ENCODE measurements around the gene DKC1.

The DKC1 gene

DNA sequence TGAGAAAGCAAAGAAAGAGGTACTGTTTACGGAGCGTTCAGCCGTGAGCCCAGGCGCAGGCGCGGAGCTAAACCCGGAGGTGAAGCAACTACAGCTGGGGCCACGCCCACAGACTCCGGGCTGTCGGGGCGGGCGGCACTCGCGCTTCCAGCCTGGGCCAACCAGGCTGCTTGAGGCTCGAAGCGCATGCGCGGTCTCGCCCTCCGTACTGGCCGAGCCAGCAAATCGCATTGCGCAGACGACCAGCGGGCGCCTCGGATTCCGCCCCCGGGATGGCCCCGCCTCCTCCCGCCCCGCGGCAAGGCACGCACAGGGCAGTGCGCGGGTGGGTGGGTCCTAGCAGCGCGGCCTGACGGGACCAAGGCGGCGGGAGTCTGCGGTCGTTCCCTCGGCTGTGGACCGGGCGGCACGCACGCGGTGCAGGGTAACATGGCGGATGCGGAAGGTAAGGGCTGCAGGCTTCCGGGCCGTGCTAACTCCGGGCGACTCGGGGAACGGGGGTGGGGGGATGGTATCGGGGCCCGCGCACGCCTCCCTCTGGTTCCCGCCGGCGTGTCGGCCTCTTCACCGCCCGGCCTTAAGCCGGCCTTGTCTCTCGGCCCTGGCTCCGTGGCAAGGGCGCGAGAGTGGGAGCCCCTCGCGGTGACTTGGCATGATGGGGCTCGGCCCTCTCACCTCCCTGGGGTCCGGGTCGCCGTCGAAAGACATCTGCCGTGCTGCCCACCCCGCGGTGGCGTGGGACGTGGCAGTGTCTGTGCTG, at the start of gene DKC1:
Gene DKC1 (plus strand): TSS at position 328 of the 760 bp plus-strand sequence. CDS start 102 bp downstream, at position 430.
- peak; percentile 82 to 91 for DNase-seq (ENCODE audit: low read depth in 1 of 2, low spot score in 1 of 2)

GRCh38 chrX:154714925-154715324, 47.7 kb upstream of the DKC1 start:
- peak in 1 of 2 donors; percentile 23 for DNase-seq (ENCODE audit: low read depth in 1 of 2, low spot score in 1 of 2)

DNA sequence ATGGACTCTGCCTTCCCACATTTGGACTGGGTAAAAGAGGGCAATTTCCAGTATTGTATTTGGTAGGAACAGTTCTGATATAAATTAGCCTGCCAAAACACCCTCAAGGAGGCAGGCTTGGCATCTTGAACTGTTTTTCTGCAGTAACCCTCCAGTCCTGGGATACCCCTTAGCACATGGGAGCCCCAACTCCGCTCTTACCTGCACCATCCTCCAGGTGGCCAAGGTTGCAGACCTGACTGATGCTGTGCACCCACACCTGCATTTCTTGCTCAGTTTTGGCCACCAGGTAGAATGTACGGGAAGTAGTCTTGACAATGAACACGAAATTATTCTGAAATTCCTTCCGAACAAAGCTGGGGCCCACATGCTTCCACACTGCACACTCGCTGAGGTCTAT, 46.8 kb upstream of the DKC1 start:
- no peak for DNase-seq (ENCODE audit: low read depth in 1 of 2, low spot score in 1 of 2)

DNA sequence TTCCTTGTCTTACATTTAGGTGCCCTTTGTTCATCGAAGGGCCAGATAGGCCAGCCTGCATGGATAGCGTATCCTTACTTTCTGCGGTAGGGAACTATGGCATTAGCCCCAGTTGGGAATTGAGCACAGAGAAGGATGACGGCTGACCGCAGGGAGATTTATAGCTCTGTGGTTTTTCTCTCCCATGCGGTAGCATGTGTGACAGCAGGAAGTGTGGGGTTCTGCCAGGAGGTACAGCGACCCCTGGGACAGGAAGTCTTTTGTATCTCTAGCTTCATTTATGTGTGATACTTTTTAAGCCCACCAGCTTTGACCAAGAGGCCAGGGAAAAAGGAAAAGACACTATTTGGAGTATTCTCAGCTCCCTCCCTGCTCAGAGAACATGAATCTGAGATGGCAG, 44.8 kb upstream of the DKC1 start:
- DNase-seq (ENCODE audit: low read depth in 1 of 2, low spot score in 1 of 2) = no peak

- no peak for DNase-seq (ENCODE audit: low read depth in 1 of 2, low spot score in 1 of 2)
Measured at GRCh38 chrX:154718616-154719015, 44.0 kb upstream of the DKC1 start.

DNA sequence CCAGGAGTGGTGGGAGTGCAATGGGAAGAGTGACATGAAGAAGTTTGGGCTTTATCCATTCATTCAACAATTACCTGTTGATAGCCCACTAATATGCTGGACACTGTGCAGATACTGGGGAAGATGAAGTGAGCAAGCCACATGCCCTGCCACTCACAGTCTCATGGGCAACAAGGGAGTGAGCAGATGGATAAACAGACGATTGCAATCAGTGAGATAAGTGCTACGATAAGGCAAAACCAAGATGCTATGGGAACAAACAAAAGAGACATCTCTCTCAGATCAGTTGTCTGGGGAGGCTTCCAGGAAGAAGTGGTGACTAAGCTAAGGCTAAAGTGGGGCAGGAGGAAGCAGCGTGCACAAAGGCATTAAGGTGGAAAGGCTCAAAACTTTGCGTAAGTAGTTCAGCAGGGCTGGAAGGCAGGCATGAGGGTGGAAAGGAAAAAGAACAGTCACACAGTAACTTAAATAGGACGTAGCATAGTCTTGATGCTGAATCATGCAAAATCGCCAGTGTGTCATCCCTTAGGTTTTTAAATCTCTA, 43.5 kb upstream of the DKC1 start:
- DNase-seq (ENCODE audit: low read depth in 1 of 2, low spot score in 1 of 2) = peak in 1 of 2 donors; percentile 17

GRCh38 chrX:154720067-154720466, 42.6 kb upstream of the DKC1 start:
- DNase-seq (ENCODE audit: low read depth in 1 of 2, low spot score in 1 of 2) = no peak

- DNase-seq (ENCODE audit: low read depth in 1 of 2, low spot score in 1 of 2) = no peak
Measured at GRCh38 chrX:154721155-154721554, 41.5 kb upstream of the DKC1 start.

DNA sequence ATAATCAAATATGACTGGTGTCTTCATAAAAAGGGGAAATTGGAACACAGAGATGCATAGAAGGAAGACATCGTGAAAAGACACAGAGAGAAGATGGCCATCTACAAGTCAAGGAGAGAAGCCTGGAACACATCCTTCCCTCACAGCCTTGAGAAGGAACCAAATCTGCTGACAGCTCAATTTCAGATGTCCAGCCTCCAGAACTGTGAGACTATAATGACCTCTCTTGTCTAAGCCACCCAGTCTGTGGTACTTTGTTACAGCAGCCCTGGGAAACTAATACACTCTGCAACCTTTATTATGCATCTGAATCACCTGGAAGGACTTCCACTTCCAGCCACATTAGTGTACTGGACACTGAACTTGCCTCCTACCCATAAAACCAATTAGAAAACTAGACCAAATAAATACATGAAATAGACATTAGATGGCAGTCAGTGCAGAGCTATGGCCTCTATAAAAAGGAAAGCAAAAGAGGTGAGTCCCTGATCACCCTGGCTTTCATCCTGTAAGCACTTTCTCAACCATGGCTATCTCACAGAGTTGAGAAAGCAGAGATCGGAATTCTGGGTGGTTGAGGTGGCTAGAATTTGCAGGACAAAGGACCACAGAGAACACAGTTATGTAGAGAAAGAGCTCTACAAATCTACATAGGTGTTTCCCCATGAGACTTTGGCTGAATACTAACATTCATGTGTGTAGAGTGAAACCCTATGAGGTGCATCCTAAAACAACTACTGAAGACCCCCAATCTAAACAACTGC, 37.5 kb upstream of the DKC1 start:
- DNase-seq (ENCODE audit: low read depth in 1 of 2, low spot score in 1 of 2) = no peak

DNA sequence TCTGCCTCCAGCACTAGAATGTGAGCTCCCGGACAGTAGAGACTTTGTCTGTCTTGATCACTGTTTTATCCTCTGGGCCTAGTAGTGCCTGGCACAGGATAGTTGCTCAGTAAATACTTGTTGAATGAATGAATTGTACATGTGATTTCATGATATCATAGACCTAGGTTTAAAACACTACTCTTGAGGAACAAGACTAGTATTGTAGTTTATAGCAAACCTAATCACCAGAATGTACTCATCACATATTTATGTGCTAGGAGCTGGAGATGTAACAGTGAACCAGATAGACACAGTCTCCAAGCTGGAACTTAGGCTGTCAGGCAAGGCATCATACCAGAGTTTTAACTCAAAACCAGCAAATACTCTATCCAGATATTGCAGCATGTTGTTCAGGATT, 35.2 kb upstream of the DKC1 start:
- DNase-seq (ENCODE audit: low read depth in 1 of 2, low spot score in 1 of 2) = no peak

- no peak for DNase-seq (ENCODE audit: low read depth in 1 of 2, low spot score in 1 of 2)
Measured at GRCh38 chrX:154727871-154728270, 34.8 kb upstream of the DKC1 start.

- no peak for DNase-seq (ENCODE audit: low read depth in 1 of 2, low spot score in 1 of 2)
Measured at GRCh38 chrX:154728431-154729190, 34.1 kb upstream of the DKC1 start.

- no peak for DNase-seq (ENCODE audit: low read depth in 1 of 2, low spot score in 1 of 2)
Measured at GRCh38 chrX:154729439-154729838, 33.2 kb upstream of the DKC1 start.

GRCh38 chrX:154730253-154730891, 32.3 kb upstream of the DKC1 start:
- no peak for DNase-seq (ENCODE audit: low read depth in 1 of 2, low spot score in 1 of 2)

DNA sequence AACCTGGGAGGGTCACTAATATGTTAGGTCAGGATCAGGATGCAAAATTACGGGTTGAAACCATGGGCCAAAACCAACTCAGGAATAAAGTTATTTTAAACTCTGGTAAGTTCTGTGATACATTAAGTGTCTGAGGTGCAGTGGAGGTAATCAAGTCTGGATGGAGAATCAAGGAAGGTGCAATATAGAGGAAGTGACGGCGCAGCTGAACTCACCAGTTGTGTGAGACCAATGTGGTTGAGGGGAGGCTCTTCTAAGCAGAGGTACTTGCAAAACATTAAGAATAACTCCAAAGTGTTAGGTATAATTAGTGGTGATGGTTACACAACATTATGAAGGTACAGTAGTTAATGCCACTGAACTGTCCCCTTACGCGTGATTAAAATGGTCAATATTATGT, 31.5 kb upstream of the DKC1 start:
- no peak for DNase-seq (ENCODE audit: low read depth in 1 of 2, low spot score in 1 of 2)

- no peak for DNase-seq (ENCODE audit: low read depth in 1 of 2, low spot score in 1 of 2)
Measured at GRCh38 chrX:154731881-154732280, 30.8 kb upstream of the DKC1 start.

DNA sequence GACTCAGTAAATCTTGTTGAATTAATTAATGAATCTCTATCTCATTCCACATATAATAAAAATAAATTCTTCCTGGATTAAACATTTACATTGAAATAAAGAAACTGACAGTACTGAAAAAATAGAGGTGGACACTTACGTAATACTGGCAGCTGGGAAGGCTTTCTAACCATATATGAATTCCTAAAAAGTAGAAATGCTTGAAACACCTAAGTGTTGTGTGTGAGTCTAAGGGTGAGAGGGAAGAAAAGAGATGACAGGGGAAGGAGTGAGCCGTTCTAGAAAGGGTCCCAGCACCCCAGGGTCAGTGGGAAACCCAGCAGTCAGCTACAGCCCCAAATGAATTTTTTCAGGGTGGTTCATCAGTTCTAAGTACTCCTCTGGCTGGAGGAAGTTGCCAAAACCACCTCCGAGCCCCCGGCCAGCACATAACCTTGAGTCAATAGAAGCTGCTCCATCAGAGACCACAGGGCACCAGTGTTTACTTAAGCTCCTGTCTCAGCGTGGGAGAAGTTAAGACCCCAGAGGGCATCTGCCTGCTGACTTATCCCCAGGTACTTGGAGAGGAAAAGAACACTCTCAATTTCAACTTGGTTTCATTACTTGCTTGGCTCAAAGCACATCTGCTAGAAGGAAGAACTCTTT, 30.1 kb upstream of the DKC1 start:
- no peak for DNase-seq (ENCODE audit: low read depth in 1 of 2, low spot score in 1 of 2)

DNA sequence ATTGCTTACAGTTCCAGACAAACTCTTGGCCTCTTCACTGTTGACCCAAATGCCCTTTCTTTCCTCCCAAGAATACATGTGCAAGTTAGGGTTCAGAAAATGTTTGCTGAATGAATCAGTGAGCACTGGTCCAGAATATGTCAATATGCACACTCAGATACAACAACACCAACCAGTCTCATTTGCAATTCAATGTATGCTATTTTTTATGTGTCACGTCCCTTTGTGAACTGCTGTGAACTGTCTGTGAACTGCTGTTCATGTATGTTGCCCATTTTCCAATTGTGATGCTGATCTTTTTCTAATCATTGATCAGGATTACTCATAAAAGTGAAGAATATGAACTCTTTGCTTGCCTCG, 29.6 kb upstream of the DKC1 start:
- DNase-seq (ENCODE audit: low read depth in 1 of 2, low spot score in 1 of 2) = no peak

GRCh38 chrX:154734061-154734781, 28.4 kb upstream of the DKC1 start:
- no peak for DNase-seq (ENCODE audit: low read depth in 1 of 2, low spot score in 1 of 2)

Measured in activated T-helper 1 cell treated with anti-CD3 and anti-CD28 coated beads, Interleukin-2, amount 50 U/mL, for 16 hours (primary cell).